Measurements from ENCODE around the gene KCNT2. TPM values are rescaled to one million over a fixed set of nuclear protein-coding genes. Genes with fewer than 3 reads are reported as not detected.

KCNT2 gene
- total RNA-seq (2022; extraction: Qiagen RNA extraction), result 0.02 to 0.03 TPM (median 0.03 TPM) in 3 of 5 replicates, not detected in the others

GRCh38 chr1:196608390-196609369 is at the start of gene KCNT2:
Gene KCNT2 (minus strand): TSS chr1:196608440. CDS start chr1:196608309, 131 bp downstream.

GRCh38 chr1:196651637-196652215 is 43.5 kb upstream of the KCNT2 start, which contains the start of gene CFH:
Gene CFH (plus strand): TSS chr1:196652043. CDS start chr1:196652118, 75 bp downstream.

Other genes starting within 250 kb of the KCNT2 start
- 3.7 to 4.8 TPM (median 4.2 TPM) in 5 replicates for gene CFH, start 43.6 kb upstream of the KCNT2 start, total RNA-seq (2022; extraction: Qiagen RNA extraction)
- 0.15 to 0.18 TPM (median 0.17 TPM) in 4 of 5 replicates, not detected in the other for gene CFHR3, start 166.4 kb upstream of the KCNT2 start, total RNA-seq (2022; extraction: Qiagen RNA extraction)
- 0.09 to 0.24 TPM (median 0.17 TPM) in 4 of 5 replicates, not detected in the other for gene CFHR1, start 211.3 kb upstream of the KCNT2 start, total RNA-seq (2022; extraction: Qiagen RNA extraction)

All from A549 treated with AZD2906 at 1 μM for 4 hours (cell line).